ENCODE results near the gene HNRNPA3. TPM values are rescaled to one million over a fixed set of nuclear protein-coding genes. Genes with fewer than 3 reads are reported as not detected.

Gene HNRNPA3
- total and polyA plus RNA-seq, 2 of the 13 experiments (the other 11 are each of a cell fraction or from before 2014, with no cell fraction given), result 73.3 to 97.7 TPM

DNA sequence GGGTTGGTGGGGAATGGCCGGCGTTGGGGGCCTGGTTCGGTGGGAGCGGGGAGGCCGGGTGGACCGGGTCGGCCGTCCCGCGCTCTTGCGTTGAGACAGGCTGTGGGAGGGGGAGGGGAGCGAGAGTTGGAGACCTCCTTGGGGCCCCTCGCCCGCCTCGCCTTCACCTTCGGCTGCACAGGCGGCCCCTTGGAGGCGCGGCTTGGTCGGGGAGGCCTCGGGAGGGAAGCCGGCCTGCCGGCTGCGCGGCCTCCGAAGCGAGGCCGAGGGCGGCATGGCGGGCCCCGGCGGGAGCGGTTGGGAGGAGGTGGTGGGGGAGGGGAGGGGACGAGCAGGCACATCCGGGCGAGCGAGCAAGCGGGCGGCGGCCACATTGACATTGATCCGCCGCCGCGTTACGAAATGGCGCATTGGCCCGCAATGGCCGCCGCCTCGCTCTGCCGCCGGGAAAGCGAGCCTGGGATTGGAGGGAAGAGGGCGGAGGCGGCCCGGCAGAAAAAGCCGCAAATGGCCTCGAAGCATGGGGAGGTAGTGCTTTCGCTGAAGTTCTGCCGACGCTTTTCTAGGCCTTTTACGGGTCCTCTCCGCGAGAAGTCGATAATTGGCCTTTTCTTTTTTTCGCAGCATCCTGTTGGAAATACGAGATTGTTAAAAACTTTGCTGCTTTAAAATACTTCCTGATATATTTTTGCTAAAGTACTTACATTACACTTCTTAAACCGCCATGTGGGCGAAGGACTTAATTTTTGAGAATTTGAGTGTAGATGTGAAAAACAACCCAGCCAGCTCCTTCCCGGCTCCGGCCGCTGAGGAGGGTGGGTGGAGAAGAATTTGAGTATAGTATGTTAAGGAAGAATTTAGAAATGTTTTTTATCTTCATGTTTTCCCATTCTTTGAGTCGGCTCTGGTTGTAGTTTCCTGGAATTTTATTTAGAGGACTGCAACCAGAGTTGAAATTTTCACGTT lies 580 bp downstream of the HNRNPA3 start (continued):
- TF ChIP-seq NR2F1 (CRISPR knock-in tag; IDR thresholded peaks at IDR 0.05) (peak in 1 of 2 experiments; percentile 37; a peak in 1 of 4 replicates), ZFP90 (CRISPR knock-in tag; IDR thresholded peaks at IDR 0.05; ENCODE audit: borderline replicate concordance) (peak; percentile 83), KMT2B (CRISPR knock-in tag; IDR thresholded peaks at IDR 0.05) (peak; percentile 86), SPEN (CRISPR knock-in tag; IDR thresholded peaks at IDR 0.05; ENCODE audit: low read depth) (peak; percentile 81; the same call in 1 of the 2 replicates), ZNF446 (CRISPR knock-in tag; IDR thresholded peaks at IDR 0.05) (0 out of 2 replicates have a peak, but pooled peaks have one; percentile 57), FOXM1 (CRISPR knock-in tag; IDR thresholded peaks at IDR 0.05) (no peak), PHB2 (IDR thresholded peaks at IDR 0.05; ENCODE audit: partially characterized antibody) (no peak), PRDM15 (CRISPR knock-in tag; IDR thresholded peaks at IDR 0.05) (no peak), SNAI1 (CRISPR knock-in tag; IDR thresholded peaks at IDR 0.05; ENCODE audit: borderline replicate concordance) (0 out of 2 replicates have a peak, but pooled peaks have one; percentile 18), ZNF737 (CRISPR knock-in tag; IDR thresholded peaks at IDR 0.05; ENCODE audit: borderline replicate concordance) (peak; percentile 73; the same call in 1 of the 2 replicates), HCFC1 (IDR thresholded peaks at IDR 0.05; ENCODE audit: low read depth, low read length) (no peak)
- TF ChIP-seq, protein P1, sequence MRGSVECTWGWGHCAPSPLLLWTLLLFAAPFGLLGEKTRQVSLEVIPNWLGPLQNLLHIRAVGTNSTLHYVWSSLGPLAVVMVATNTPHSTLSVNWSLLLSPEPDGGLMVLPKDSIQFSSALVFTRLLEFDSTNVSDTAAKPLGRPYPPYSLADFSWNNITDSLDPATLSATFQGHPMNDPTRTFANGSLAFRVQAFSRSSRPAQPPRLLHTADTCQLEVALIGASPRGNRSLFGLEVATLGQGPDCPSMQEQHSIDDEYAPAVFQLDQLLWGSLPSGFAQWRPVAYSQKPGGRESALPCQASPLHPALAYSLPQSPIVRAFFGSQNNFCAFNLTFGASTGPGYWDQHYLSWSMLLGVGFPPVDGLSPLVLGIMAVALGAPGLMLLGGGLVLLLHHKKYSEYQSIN (CRISPR knock-in tag; IDR thresholded peaks at IDR 0.05; ENCODE audit: borderline replicate concordance), result no peak
- TF ChIP-seq, protein P2, sequence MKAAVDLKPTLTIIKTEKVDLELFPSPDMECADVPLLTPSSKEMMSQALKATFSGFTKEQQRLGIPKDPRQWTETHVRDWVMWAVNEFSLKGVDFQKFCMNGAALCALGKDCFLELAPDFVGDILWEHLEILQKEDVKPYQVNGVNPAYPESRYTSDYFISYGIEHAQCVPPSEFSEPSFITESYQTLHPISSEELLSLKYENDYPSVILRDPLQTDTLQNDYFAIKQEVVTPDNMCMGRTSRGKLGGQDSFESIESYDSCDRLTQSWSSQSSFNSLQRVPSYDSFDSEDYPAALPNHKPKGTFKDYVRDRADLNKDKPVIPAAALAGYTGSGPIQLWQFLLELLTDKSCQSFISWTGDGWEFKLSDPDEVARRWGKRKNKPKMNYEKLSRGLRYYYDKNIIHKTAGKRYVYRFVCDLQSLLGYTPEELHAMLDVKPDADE (CRISPR knock-in tag; IDR thresholded peaks at IDR 0.05), result no peak
- TF ChIP-seq, protein P3, sequence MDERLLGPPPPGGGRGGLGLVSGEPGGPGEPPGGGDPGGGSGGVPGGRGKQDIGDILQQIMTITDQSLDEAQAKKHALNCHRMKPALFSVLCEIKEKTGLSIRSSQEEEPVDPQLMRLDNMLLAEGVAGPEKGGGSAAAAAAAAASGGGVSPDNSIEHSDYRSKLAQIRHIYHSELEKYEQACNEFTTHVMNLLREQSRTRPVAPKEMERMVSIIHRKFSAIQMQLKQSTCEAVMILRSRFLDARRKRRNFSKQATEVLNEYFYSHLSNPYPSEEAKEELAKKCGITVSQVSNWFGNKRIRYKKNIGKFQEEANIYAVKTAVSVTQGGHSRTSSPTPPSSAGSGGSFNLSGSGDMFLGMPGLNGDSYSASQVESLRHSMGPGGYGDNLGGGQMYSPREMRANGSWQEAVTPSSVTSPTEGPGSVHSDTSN (CRISPR knock-in tag; IDR thresholded peaks at IDR 0.05), result 0 out of 2 replicates have a peak, but pooled peaks have one; percentile 47
- TF ChIP-seq, protein P4, sequence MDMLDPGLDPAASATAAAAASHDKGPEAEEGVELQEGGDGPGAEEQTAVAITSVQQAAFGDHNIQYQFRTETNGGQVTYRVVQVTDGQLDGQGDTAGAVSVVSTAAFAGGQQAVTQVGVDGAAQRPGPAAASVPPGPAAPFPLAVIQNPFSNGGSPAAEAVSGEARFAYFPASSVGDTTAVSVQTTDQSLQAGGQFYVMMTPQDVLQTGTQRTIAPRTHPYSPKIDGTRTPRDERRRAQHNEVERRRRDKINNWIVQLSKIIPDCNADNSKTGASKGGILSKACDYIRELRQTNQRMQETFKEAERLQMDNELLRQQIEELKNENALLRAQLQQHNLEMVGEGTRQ (IDR thresholded peaks at IDR 0.05; ENCODE audit: low read depth, low read length), result no peak
- TF ChIP-seq, protein P4 (CRISPR knock-in tag; IDR thresholded peaks at IDR 0.05; ENCODE audit: borderline replicate concordance), result no peak; the same call in 1 of the 2 replicates
- TF ChIP-seq, protein P5, sequence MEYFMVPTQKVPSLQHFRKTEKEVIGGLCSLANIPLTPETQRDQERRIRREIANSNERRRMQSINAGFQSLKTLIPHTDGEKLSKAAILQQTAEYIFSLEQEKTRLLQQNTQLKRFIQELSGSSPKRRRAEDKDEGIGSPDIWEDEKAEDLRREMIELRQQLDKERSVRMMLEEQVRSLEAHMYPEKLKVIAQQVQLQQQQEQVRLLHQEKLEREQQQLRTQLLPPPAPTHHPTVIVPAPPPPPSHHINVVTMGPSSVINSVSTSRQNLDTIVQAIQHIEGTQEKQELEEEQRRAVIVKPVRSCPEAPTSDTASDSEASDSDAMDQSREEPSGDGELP (IDR thresholded peaks at IDR 0.05; ENCODE audit: borderline replicate concordance, low read depth), result peak; percentile 50; the same call in 1 of the 2 replicates

Data from HepG2 (cell line).